ENCODE results near the gene ACTN4. TPM values are rescaled to one million over a fixed set of nuclear protein-coding genes. Genes with fewer than 3 reads are reported as not detected.
"Not testable (repeated sequence)": the region's sequence is repeated elsewhere in the genome, so short reads cannot be mapped to it uniquely, and the experiment has no call there.

The ACTN4 gene
- total RNA-seq (ENCODE audit: unreplicated experiment) = 975 TPM
- long read RNA-seq, partial matches to known transcripts = 0 of 18 reads
- long read RNA-seq, other reads (novel, unspliced or antisense) = 18 of 18 reads

DNA sequence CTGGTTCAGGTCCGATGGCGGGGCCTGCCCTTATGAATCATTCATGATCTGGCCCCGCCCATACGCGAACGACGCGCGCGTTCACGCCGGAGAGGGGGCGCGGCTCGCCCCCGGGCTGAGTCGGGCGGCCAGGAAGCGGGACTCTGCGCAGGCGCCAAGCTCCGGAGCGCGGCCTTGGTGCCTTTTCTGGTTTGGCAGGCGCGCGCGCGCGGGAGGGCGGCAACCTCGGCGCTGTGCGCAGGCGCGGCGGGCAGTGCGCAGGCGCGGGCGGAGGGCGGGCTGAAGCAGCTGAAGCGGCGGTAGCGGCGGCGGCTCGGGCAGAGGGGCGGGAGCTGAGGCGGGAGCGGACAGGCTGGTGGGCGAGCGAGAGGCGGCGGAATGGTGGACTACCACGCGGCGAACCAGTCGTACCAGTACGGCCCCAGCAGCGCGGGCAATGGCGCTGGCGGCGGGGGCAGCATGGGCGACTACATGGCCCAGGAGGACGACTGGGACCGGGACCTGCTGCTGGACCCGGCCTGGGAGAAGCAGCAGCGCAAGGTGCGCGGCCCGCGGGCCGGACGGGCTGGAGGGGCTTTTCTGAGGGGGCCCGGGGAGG is at the start of gene ACTN4:
Gene ACTN4 (plus strand): TSS at position 282 of the 598 bp plus-strand sequence. CDS start 97 bp downstream, at position 379.
- peaks cover 4% of the 10 kb centered on the region for H3K36me3 Mint-ChIP-seq (ENCODE audit: unreplicated experiment)
- TF ChIP-seq, protein P1, sequence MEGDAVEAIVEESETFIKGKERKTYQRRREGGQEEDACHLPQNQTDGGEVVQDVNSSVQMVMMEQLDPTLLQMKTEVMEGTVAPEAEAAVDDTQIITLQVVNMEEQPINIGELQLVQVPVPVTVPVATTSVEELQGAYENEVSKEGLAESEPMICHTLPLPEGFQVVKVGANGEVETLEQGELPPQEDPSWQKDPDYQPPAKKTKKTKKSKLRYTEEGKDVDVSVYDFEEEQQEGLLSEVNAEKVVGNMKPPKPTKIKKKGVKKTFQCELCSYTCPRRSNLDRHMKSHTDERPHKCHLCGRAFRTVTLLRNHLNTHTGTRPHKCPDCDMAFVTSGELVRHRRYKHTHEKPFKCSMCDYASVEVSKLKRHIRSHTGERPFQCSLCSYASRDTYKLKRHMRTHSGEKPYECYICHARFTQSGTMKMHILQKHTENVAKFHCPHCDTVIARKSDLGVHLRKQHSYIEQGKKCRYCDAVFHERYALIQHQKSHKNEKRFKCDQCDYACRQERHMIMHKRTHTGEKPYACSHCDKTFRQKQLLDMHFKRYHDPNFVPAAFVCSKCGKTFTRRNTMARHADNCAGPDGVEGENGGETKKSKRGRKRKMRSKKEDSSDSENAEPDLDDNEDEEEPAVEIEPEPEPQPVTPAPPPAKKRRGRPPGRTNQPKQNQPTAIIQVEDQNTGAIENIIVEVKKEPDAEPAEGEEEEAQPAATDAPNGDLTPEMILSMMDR (IDR thresholded peaks at IDR 0.05; ENCODE audit: partially characterized antibody, unreplicated experiment) = no peak
- peak within 1 kb of the TSS; percentile 98 for H3K27ac Mint-ChIP-seq (ENCODE audit: unreplicated experiment)
- peaks cover 28% of the 10 kb centered on the region for H3K9me3 Mint-ChIP-seq (ENCODE audit: unreplicated experiment)
- H3K4me1 Mint-ChIP-seq (ENCODE audit: low read depth, unreplicated experiment) = peaks cover 12% of the 10 kb centered on the region
- H3K4me3 Mint-ChIP-seq (ENCODE audit: unreplicated experiment) = peak within 1 kb of the TSS; percentile 98
- peaks cover 13% of the 10 kb centered on the region for H3K27me3 Mint-ChIP-seq (ENCODE audit: unreplicated experiment)
- peak; percentile 100 for DNase-seq

DNA sequence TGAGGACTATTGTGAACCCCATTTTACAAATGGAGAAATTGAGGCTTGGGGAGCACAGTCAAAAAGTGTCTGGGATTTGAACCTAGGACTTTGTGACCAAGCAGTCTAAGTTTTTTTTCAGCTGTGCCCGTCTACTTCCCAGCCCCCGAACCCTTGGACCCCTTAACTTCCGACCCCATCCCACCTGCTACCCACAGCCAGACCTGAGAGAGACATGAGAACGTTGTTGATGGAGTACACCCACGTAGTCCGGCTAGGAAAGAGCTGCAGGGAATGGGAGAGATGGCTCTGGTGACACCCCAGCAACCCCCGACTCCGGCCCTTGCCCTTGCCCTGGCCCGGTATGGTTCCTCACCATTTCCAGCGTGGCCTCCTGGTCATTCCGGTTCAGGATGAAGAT is 47.7 kb upstream of the ACTN4 start:
- Mint-ChIP-seq H3K36me3 (ENCODE audit: unreplicated experiment) (no peaks in the 10 kb centered on the region), H3K4me3 (ENCODE audit: unreplicated experiment) (no peak overlapping the region), H3K27me3 (ENCODE audit: unreplicated experiment) (peaks cover 1% of the 10 kb centered on the region), H3K27ac (ENCODE audit: unreplicated experiment) (no peak overlapping the region), H3K9me3 (ENCODE audit: unreplicated experiment) (peaks cover 3% of the 10 kb centered on the region), H3K4me1 (ENCODE audit: low read depth, unreplicated experiment) (no peaks in the 10 kb centered on the region)
- TF ChIP-seq, protein P1 (IDR thresholded peaks at IDR 0.05; ENCODE audit: partially characterized antibody, unreplicated experiment) = no peak
- no peak for DNase-seq

DNA sequence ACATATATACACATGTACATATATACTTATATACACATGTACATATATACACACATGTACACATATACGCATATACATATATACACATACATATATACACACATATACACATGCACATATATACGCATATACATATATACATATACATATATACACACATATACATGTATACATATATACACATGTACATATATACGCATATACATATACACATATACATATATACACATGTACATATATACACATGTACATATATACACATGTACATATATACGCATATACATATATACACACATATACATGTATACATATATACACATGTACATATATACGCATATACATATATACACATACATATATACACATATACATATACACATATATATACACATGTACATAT is 44.6 kb upstream of the ACTN4 start:
- H3K9me3 Mint-ChIP-seq (ENCODE audit: unreplicated experiment); DNase-seq; H3K27me3 Mint-ChIP-seq (ENCODE audit: unreplicated experiment); H3K27ac Mint-ChIP-seq (ENCODE audit: unreplicated experiment); H3K4me3 Mint-ChIP-seq (ENCODE audit: unreplicated experiment); H3K36me3 Mint-ChIP-seq (ENCODE audit: unreplicated experiment); H3K4me1 Mint-ChIP-seq (ENCODE audit: low read depth, unreplicated experiment): not testable (repeated sequence)

DNA sequence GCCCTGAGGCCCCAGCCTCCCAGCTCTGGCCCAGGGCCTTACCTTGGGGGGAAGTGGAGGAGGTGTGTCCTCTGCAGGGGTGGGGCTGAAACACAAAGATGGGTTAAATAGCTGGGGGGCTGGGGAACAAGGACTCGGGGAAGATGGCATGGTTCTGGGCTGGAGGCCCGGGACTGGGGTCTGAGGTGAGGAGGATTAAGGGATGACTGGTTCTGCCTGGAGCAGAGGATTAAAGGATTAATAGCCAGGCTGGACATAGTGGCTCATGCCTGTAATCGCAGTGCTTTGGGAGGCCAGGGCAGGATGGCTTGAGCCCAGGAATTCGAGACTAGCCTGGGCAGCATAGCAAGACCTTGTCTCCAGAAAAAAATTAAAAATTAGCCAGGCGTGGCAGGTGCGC is 41.3 kb upstream of the ACTN4 start:
- Mint-ChIP-seq H3K27ac (ENCODE audit: unreplicated experiment) (no peak overlapping the region), H3K9me3 (ENCODE audit: unreplicated experiment) (peaks cover 2% of the 10 kb centered on the region), H3K36me3 (ENCODE audit: unreplicated experiment) (no peaks in the 10 kb centered on the region), H3K4me1 (ENCODE audit: low read depth, unreplicated experiment) (no peaks in the 10 kb centered on the region), H3K27me3 (ENCODE audit: unreplicated experiment) (peaks cover 2% of the 10 kb centered on the region), H3K4me3 (ENCODE audit: unreplicated experiment) (no peak overlapping the region)
- TF ChIP-seq, protein P1 (IDR thresholded peaks at IDR 0.05; ENCODE audit: partially characterized antibody, unreplicated experiment) = no peak
- no peak for DNase-seq

DNA sequence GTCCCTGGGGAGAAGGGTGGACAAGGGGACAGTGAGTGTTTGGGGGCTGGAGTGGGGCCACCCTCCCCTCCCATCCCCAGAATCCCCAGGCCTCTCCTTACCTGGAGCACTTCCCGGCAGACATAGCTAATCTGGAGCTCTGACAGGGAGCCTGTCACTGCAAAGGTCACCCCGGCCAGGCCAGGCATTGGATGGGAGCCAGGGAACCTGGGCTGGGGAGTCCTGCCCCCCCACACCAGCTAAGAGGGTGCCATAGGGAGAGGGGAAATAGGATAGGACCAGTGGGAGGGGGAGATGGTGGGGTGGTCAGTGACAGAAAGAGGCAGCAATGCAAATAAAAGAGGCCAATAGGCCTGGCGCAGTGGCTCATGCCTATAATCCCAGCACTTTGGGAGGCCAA is 33.2 kb upstream of the ACTN4 start:
- Mint-ChIP-seq H3K27ac (ENCODE audit: unreplicated experiment) (no peak overlapping the region), H3K9me3 (ENCODE audit: unreplicated experiment) (peaks cover 8% of the 10 kb centered on the region), H3K4me1 (ENCODE audit: low read depth, unreplicated experiment) (no peaks in the 10 kb centered on the region), H3K4me3 (ENCODE audit: unreplicated experiment) (no peak overlapping the region), H3K27me3 (ENCODE audit: unreplicated experiment) (peaks cover 11% of the 10 kb centered on the region), H3K36me3 (ENCODE audit: unreplicated experiment) (no peaks in the 10 kb centered on the region)
- DNase-seq = no peak
- TF ChIP-seq, protein P1 (IDR thresholded peaks at IDR 0.05; ENCODE audit: partially characterized antibody, unreplicated experiment) = no peak
